ENCODE measurements around the gene KMT2E. TPM values are rescaled to one million over a fixed set of nuclear protein-coding genes. Genes with fewer than 3 reads are reported as not detected.

Gene KMT2E
- total RNA-seq, 1 experiment from 2014 or later, result 38.2 TPM

DNA sequence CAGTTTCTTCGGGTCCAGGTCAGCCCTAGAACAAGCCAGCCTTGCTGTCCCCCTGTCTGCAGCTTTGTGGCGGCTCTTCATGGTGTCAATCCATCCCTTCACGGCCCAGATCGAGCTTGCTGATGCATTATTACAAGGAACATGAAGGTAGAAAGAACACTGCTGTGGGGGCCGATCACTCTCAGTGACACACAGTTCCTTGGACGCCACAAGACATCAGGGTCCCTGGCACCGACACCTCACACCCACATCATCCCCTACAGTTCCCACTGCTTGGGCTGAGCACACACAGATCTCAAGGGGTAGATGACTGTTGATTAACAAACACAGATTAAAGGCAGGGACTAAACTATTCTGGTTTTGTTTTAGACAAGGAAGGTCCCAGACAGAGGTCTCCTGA lies 119.4 kb downstream of the KMT2E start:
- peaks cover 10% of the 10 kb centered on the region in 2 experiments; a peak in 3 of 4 replicates for H3K4me1 Mint-ChIP-seq
- no peaks in the 10 kb centered on the region for H4K20me1 ChIP-seq (ENCODE audit: control insufficient read depth, insufficient read depth, insufficient read length)
- no CpG with 5 or more reads among the region's 7 CpGs for WGBS (ENCODE audit: extremely low coverage, insufficient read length, low lambda C conversion rate)

More for the DNA sequence above, 119.4 kb downstream of the KMT2E start:
- Histone ChIP-seq H3K18ac (ENCODE audit: insufficient read length, low read depth, low read length) (no peak overlapping the region), H3K23me2 (ENCODE audit: insufficient read length, low read depth, low read length, poor library complexity, severe bottlenecking) (no peaks in the 10 kb centered on the region), H3K14ac (ENCODE audit: insufficient read depth, low read length) (no peak overlapping the region), H3K27me3 (ENCODE audit: insufficient read depth, low read length) (no peaks in the 10 kb centered on the region), H2BK12ac (ENCODE audit: insufficient read length, low read depth, low read length) (no peak overlapping the region), H3K23ac (ENCODE audit: insufficient read length, low read depth, low read length) (no peak overlapping the region), H3K27ac (ENCODE audit: insufficient read length, low read depth, low read length) (no peak overlapping the region), H3K79me1 (ENCODE audit: insufficient read depth, low read depth, low read length, poor library complexity, severe bottlenecking) (no peaks in the 10 kb centered on the region), H3K9me3 (ENCODE audit: control insufficient read depth, low read depth, low read length) (no peaks in the 10 kb centered on the region), H2BK5ac (ENCODE audit: insufficient read length, low read length) (no peak overlapping the region), H3T11ph (ENCODE audit: low read length) (no peak overlapping the region), H3K56ac (ENCODE audit: insufficient read length, low read depth, low read length) (no peak overlapping the region), H2AFZ (ENCODE audit: low read length) (no peak overlapping the region), H3K4ac (ENCODE audit: low read depth, low read length) (no peak overlapping the region), H4K91ac (ENCODE audit: insufficient read length, low read depth, low read length) (no peak overlapping the region), H3K4me1 (ENCODE audit: insufficient read depth, low read length) (no peaks in the 10 kb centered on the region), H3K4me2 (ENCODE audit: insufficient read depth, insufficient read length, low read length) (no peak overlapping the region), H2BK120ac (ENCODE audit: low read depth, low read length, poor library complexity, severe bottlenecking) (no peak overlapping the region), H4K5ac (ENCODE audit: insufficient read length, low read depth, low read length) (no peak overlapping the region), H2BK20ac (ENCODE audit: low read depth, low read length, poor library complexity, severe bottlenecking) (no peak overlapping the region), H3K79me2 (ENCODE audit: insufficient read depth, low read length) (no peaks in the 10 kb centered on the region), H4K8ac (replicated peaks; ENCODE audit: insufficient read length, low read depth, low read length) (no peak overlapping the region), H3K9ac (ENCODE audit: extremely low read depth, insufficient read length, low read length) (no peak overlapping the region), H2BK15ac (ENCODE audit: low read depth, low read length) (no peak overlapping the region), H2AK5ac (ENCODE audit: insufficient read length, low read length) (no peak overlapping the region)
- no peak for DNase-seq
- no peak for TF ChIP-seq CTCF (conservative IDR thresholded peaks at IDR 0.05)
- H3K9me3 Mint-ChIP-seq, result no peaks in the 10 kb centered on the region
- H3K36me3 Mint-ChIP-seq (ENCODE audit: insufficient read depth in 1 of 3, low read depth in 3 of 3), result peaks cover 5 to 29% (median 7%) of the 10 kb centered on the region in 3 experiments; a peak in 5 of 7 replicates
- H3K4me3 Mint-ChIP-seq, result no peak overlapping the region
- no peaks in the 10 kb centered on the region for H3K27me3 Mint-ChIP-seq (ENCODE audit: low read depth)
- H3K27ac Mint-ChIP-seq, result peak overlapping the region; percentile 10 to 74 (median 52); a peak in 4 of 7 replicates
